ENCODE data around the gene ADCY2.

The ADCY2 gene

GRCh38 chr5:7473115-7473514, 77.2 kb downstream of the ADCY2 start:
- no peaks in the 10 kb centered on the region for H3K36me3 ChIP-seq (ENCODE audit: control insufficient read depth, insufficient read depth, low read length)
- H3K27ac ChIP-seq (ENCODE audit: low read depth, low read length, severe bottlenecking): no peak overlapping the region

GRCh38 chr5:7473668-7474215, 77.8 kb downstream of the ADCY2 start:
- Histone ChIP-seq H3K36me3 (ENCODE audit: control insufficient read depth, insufficient read depth, low read length) (no peaks in the 10 kb centered on the region), H3K4me3 (ENCODE audit: extremely low read depth, insufficient read depth, low read length, poor library complexity, severe bottlenecking) (no peak overlapping the region), H3K27ac (ENCODE audit: low read depth, low read length, severe bottlenecking) (no peak overlapping the region), H3K9me3 (ENCODE audit: control insufficient read depth, low read length) (peaks cover 5% of the 10 kb centered on the region), H3K4me1 (ENCODE audit: control insufficient read depth, insufficient read depth, low read length, poor library complexity, severe bottlenecking) (no peaks in the 10 kb centered on the region)
- 33 to 50% methylated on average over 1 of the region's 1 CpG for WGBS, 2 experiments (ENCODE audit: insufficient coverage in 2 of 2)

More at GRCh38 chr5:7473115-7473514, 77.2 kb downstream of the ADCY2 start:
- H3K4me1 ChIP-seq (ENCODE audit: control insufficient read depth, insufficient read depth, low read length, poor library complexity, severe bottlenecking): no peaks in the 10 kb centered on the region
- WGBS, 2 experiments (ENCODE audit: insufficient coverage in 2 of 2): 67 to 84% methylated on average over 1 to 2 of the region's 2 CpGs
- H3K9me3 ChIP-seq (ENCODE audit: control insufficient read depth, low read length): peaks cover 5% of the 10 kb centered on the region
- H3K4me3 ChIP-seq (ENCODE audit: extremely low read depth, insufficient read depth, low read length, poor library complexity, severe bottlenecking): no peak overlapping the region

DNA sequence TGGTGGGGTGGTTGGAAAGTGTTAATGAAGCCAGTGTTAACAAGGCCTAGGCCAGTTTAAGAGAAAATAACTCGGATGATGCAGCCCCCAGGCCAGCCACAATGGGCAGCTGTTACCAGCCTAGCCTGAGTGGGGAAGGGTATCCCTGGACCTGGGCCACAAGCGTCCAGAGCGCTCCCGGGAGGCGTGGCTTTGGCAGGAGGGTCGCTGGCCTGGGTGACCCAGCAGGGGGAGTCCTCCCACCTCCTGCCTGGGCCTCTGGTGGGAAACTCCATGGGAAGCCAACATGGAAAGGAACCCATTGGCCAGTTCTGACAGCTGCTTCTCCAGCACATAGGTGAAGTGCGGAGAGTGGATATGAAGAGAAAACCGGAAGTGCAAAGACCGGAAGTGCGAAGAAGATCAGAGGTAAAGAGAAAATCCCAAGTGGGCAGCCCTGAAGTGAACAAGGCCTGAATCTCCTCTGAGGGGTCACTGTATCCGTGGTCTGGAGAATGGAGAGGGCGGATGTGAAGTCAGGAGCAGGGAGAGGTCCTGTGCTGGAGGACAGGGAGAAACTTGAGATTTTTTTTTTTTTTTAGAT, 79.0 kb downstream of the ADCY2 start:
- 93 to 95% methylated on average over 11 to 12 of the region's 12 CpGs for WGBS, 2 experiments (ENCODE audit: insufficient coverage in 2 of 2)
- H3K9me3 ChIP-seq (ENCODE audit: control insufficient read depth, low read length): peaks cover 5% of the 10 kb centered on the region
- no peaks in the 10 kb centered on the region for H3K4me1 ChIP-seq (ENCODE audit: control insufficient read depth, insufficient read depth, low read length, poor library complexity, severe bottlenecking)
- no peak overlapping the region for H3K4me3 ChIP-seq (ENCODE audit: extremely low read depth, insufficient read depth, low read length, poor library complexity, severe bottlenecking)
- no peak overlapping the region for H3K27ac ChIP-seq (ENCODE audit: low read depth, low read length, severe bottlenecking)
- H3K36me3 ChIP-seq (ENCODE audit: control insufficient read depth, insufficient read depth, low read length): no peaks in the 10 kb centered on the region

GRCh38 chr5:7478459-7478858, 82.5 kb downstream of the ADCY2 start:
- Histone ChIP-seq H3K36me3 (ENCODE audit: control insufficient read depth, insufficient read depth, low read length) (no peaks in the 10 kb centered on the region), H3K4me1 (ENCODE audit: control insufficient read depth, insufficient read depth, low read length, poor library complexity, severe bottlenecking) (no peaks in the 10 kb centered on the region), H3K27ac (ENCODE audit: low read depth, low read length, severe bottlenecking) (no peak overlapping the region), H3K4me3 (ENCODE audit: extremely low read depth, insufficient read depth, low read length, poor library complexity, severe bottlenecking) (no peak overlapping the region), H3K9me3 (ENCODE audit: control insufficient read depth, low read length) (no peaks in the 10 kb centered on the region)
- no CpG with 5 or more reads among the region's 1 CpG for WGBS, 2 experiments (ENCODE audit: insufficient coverage in 2 of 2)

GRCh38 chr5:7488734-7489133, 92.8 kb downstream of the ADCY2 start:
- Histone ChIP-seq H3K4me1 (ENCODE audit: control insufficient read depth, insufficient read depth, low read length, poor library complexity, severe bottlenecking) (no peaks in the 10 kb centered on the region), H3K36me3 (ENCODE audit: control insufficient read depth, insufficient read depth, low read length) (no peaks in the 10 kb centered on the region), H3K4me3 (ENCODE audit: extremely low read depth, insufficient read depth, low read length, poor library complexity, severe bottlenecking) (no peak overlapping the region), H3K9me3 (ENCODE audit: control insufficient read depth, low read length) (no peaks in the 10 kb centered on the region), H3K27ac (ENCODE audit: low read depth, low read length, severe bottlenecking) (no peak overlapping the region)
- 86 to 95% methylated on average over 7 of the region's 7 CpGs for WGBS, 2 experiments (ENCODE audit: insufficient coverage in 2 of 2)

GRCh38 chr5:7492371-7492770, 96.4 kb downstream of the ADCY2 start:
- 72 to 83% methylated on average over 4 of the region's 4 CpGs for WGBS, 2 experiments (ENCODE audit: insufficient coverage in 2 of 2)
- Histone ChIP-seq H3K4me3 (ENCODE audit: extremely low read depth, insufficient read depth, low read length, poor library complexity, severe bottlenecking) (no peak overlapping the region), H3K4me1 (ENCODE audit: control insufficient read depth, insufficient read depth, low read length, poor library complexity, severe bottlenecking) (no peaks in the 10 kb centered on the region), H3K36me3 (ENCODE audit: control insufficient read depth, insufficient read depth, low read length) (no peaks in the 10 kb centered on the region), H3K27ac (ENCODE audit: low read depth, low read length, severe bottlenecking) (no peak overlapping the region), H3K9me3 (ENCODE audit: control insufficient read depth, low read length) (no peaks in the 10 kb centered on the region)

DNA sequence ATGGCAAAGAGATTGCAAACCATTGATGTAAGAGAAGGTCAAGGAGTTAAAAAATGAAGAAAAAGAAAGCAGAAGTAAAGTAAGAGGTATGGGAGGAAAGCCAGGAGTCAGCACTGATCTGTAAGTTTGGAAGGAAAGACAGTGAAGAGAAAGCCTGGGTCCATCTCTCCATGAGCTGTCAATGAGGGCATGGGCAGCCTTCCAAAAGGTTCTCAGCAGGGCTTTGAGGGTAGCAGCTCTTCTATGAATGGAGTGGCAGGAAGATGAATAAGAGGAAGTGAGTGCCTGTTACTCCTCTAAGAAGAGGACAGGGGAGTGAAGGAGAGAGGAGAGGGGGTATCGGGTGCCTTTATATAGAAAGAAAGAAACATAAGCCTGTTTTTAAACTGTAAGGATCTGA, 97.1 kb downstream of the ADCY2 start:
- Histone ChIP-seq H3K4me3 (ENCODE audit: extremely low read depth, insufficient read depth, low read length, poor library complexity, severe bottlenecking) (no peak overlapping the region), H3K27ac (ENCODE audit: low read depth, low read length, severe bottlenecking) (no peak overlapping the region), H3K9me3 (ENCODE audit: control insufficient read depth, low read length) (no peaks in the 10 kb centered on the region), H3K4me1 (ENCODE audit: control insufficient read depth, insufficient read depth, low read length, poor library complexity, severe bottlenecking) (no peaks in the 10 kb centered on the region), H3K36me3 (ENCODE audit: control insufficient read depth, insufficient read depth, low read length) (no peaks in the 10 kb centered on the region)
- WGBS, 2 experiments (ENCODE audit: insufficient coverage in 2 of 2): 64 to 100% methylated on average over 1 of the region's 1 CpG

GRCh38 chr5:7493622-7494021, 97.7 kb downstream of the ADCY2 start:
- no peaks in the 10 kb centered on the region for H3K4me1 ChIP-seq (ENCODE audit: control insufficient read depth, insufficient read depth, low read length, poor library complexity, severe bottlenecking)
- no peaks in the 10 kb centered on the region for H3K9me3 ChIP-seq (ENCODE audit: control insufficient read depth, low read length)
- no peak overlapping the region for H3K27ac ChIP-seq (ENCODE audit: low read depth, low read length, severe bottlenecking)
- H3K4me3 ChIP-seq (ENCODE audit: extremely low read depth, insufficient read depth, low read length, poor library complexity, severe bottlenecking): no peak overlapping the region
- 89 to 92% methylated on average over 5 of the region's 5 CpGs for WGBS, 2 experiments (ENCODE audit: insufficient coverage in 2 of 2)
- H3K36me3 ChIP-seq (ENCODE audit: control insufficient read depth, insufficient read depth, low read length): no peaks in the 10 kb centered on the region

DNA sequence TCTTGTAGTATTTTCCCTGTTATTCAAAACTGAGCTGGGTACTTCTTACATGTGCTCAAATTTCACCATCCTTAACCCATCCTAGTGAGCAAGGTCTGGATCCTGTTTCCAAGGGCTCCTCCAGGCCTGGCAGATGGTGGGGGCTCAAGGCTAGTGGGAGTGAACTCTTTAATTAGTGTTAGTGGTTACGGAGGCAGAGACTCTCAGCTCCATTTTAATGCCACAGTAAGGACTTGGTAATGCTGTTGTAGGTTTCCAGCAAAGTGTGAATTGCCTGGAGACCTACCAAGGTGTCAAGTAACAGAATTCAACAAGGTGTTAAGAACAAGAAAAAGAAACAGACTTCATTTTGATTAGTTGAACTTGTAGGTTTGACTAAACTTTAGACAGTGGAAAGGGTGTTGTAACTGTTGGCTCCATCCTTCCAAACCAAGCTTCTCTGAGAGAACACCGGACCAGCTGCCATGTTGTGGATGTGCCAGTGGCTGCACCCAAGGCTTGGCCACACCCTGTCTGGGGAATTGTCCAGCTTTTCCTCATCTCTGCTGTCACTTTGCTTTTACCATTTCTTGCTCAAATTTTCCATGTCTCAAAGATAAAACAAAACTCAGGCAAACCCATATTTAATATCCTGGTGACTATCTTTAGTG, 98.7 kb downstream of the ADCY2 start:
- 80 to 100% methylated on average over 2 of the region's 2 CpGs for WGBS, 2 experiments (ENCODE audit: insufficient coverage in 2 of 2)
- Histone ChIP-seq H3K4me3 (ENCODE audit: extremely low read depth, insufficient read depth, low read length, poor library complexity, severe bottlenecking) (no peak overlapping the region), H3K4me1 (ENCODE audit: control insufficient read depth, insufficient read depth, low read length, poor library complexity, severe bottlenecking) (no peaks in the 10 kb centered on the region), H3K9me3 (ENCODE audit: control insufficient read depth, low read length) (no peaks in the 10 kb centered on the region), H3K27ac (ENCODE audit: low read depth, low read length, severe bottlenecking) (no peak overlapping the region), H3K36me3 (ENCODE audit: control insufficient read depth, insufficient read depth, low read length) (no peaks in the 10 kb centered on the region)

DNA sequence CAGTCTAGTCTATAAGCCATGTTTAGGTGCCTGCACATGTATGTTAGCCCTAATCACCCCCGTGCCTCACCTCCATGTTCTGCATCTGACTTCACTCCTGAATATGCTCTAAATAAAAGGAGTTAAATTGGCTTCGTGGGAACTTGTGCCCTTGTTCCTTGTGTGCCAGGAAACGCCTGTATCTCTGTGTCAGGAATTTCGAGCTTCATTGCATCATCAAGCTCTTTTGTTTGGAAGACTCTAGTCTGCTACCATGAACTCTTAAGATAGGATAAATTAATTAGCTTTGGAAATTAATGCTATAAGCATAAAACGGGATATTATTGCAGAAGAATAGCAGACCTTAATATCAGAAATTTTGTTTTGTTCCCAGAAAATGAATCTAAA, 99.2 kb downstream of the ADCY2 start:
- 77 to 86% methylated on average over 4 of the region's 5 CpGs for WGBS, 2 experiments (ENCODE audit: insufficient coverage in 2 of 2)
- no peak overlapping the region for H3K27ac ChIP-seq (ENCODE audit: low read depth, low read length, severe bottlenecking)
- H3K4me3 ChIP-seq (ENCODE audit: extremely low read depth, insufficient read depth, low read length, poor library complexity, severe bottlenecking): no peak overlapping the region
- H3K9me3 ChIP-seq (ENCODE audit: control insufficient read depth, low read length): no peaks in the 10 kb centered on the region
- H3K36me3 ChIP-seq (ENCODE audit: control insufficient read depth, insufficient read depth, low read length): no peaks in the 10 kb centered on the region
- no peaks in the 10 kb centered on the region for H3K4me1 ChIP-seq (ENCODE audit: control insufficient read depth, insufficient read depth, low read length, poor library complexity, severe bottlenecking)

- Histone ChIP-seq H3K36me3 (ENCODE audit: control insufficient read depth, insufficient read depth, low read length) (no peaks in the 10 kb centered on the region), H3K4me3 (ENCODE audit: extremely low read depth, insufficient read depth, low read length, poor library complexity, severe bottlenecking) (no peak overlapping the region), H3K9me3 (ENCODE audit: control insufficient read depth, low read length) (no peaks in the 10 kb centered on the region), H3K27ac (ENCODE audit: low read depth, low read length, severe bottlenecking) (no peak overlapping the region), H3K4me1 (ENCODE audit: control insufficient read depth, insufficient read depth, low read length, poor library complexity, severe bottlenecking) (no peaks in the 10 kb centered on the region)
- 100% methylated on average over 1 of the region's 3 CpGs; no CpG with 5 or more reads in 1 of the 2 experiments for WGBS, 2 experiments (ENCODE audit: insufficient coverage in 2 of 2)
Measured at GRCh38 chr5:7500256-7500655, 104.3 kb downstream of the ADCY2 start.

Data from mesodermal cell (in vitro differentiated cells).